A549 (cell line): ENCODE results near the gene SPECC1. TPM values are rescaled to one million over a fixed set of nuclear protein-coding genes. Genes with fewer than 3 reads are reported as not detected.

Experiments
- ATAC-seq, 2 experiments: fragments of 200-7000 bp in 1 of 2; fragments of >200 bp in 1 of 2; cut with Nextera tagmentation in 1 of 2; cut with Tn5 transposase in 1 of 2; 3 replicates each; pipeline versions ENCODE4 v1.8.0 to v1.9.1; 2018 to 2020; ENCODE audit warnings: mild to moderate bottlenecking in 1 of 2, moderate library complexity in 1 of 2
- CTCF ChIA-PET: fragments of 300-600 bp; sonication (Branson Sonifier 250); formaldehyde crosslinking; extraction: SDS; loops from one replicate; lab custom pipeline; 2021; ENCODE audit warnings: antibody characterized with exemption, inconsistent platforms; lab: Yijun Ruan, JAX
- POLR2A ChIA-PET: fragments of 350-600 bp; formaldehyde crosslinking; extraction: SDS; loops from one replicate; lab custom pipeline; 2021; ENCODE audit warnings: antibody characterized with exemption, inconsistent platforms; lab: Yijun Ruan, JAX
- DNase-seq, 2 experiments: peaks; one replicate each; pipeline versions ENCODE4 v3.0.0 to v3.0.0-alpha.2; 2011 to 2016; ENCODE audit warnings: low read depth in 1 of 2, low spot score in 1 of 2
- FAIRE-seq: peaks from 2 replicates; lab custom pipeline; 2011; peaks lifted over from hg19 to GRCh38; lab: Jason Lieb, UNC
- H3K27ac ChIP-seq, 2 experiments: fragments of >200 bp; sonication (Bioruptor Twin); formaldehyde crosslinking; 3 replicates each; pipeline ENCODE4 v1.5.1; 2016 to 2017
- H3K4me1 ChIP-seq: fragments of >200 bp; sonication (Bioruptor Twin); formaldehyde crosslinking; 3 replicates; pipeline ENCODE4 v1.6.1; 2016
- H3K4me2 ChIP-seq: fragments of >200 bp; sonication (Bioruptor Twin); formaldehyde crosslinking; 3 replicates; pipeline ENCODE4 v1.6.1; 2016
- H3K4me3 ChIP-seq: fragments of >200 bp; sonication (Bioruptor Twin); formaldehyde crosslinking; 3 replicates; pipeline ENCODE4 v1.5.1; 2016
- H3K9me3 ChIP-seq: fragments of >200 bp; sonication (Bioruptor Twin); formaldehyde crosslinking; 3 replicates; pipeline ENCODE4 v1.6.1; 2016
- BCL3 ChIP-seq: fragments of >200 bp; sonication (Bioruptor Twin); formaldehyde crosslinking; IDR thresholded peaks from 3 replicates; pipeline ENCODE4 v1.6.1; 2016
- BHLHE40 ChIP-seq: IDR thresholded peaks from 2 replicates; pipeline ENCODE4 v1.6.1; 2012; ENCODE audit warnings: low read depth, low read length, inconsistent platforms
- CBX2 ChIP-seq: fragments of 200-600 bp; sonication (generic); IDR thresholded peaks from 2 replicates; pipeline ENCODE4 v1.6.1; 2016; ENCODE audit warnings: low read depth, mild to moderate bottlenecking, borderline replicate concordance
- CBX8 ChIP-seq: fragments of 200-600 bp; sonication (generic); IDR thresholded peaks from 2 replicates; pipeline ENCODE4 v1.6.1; 2016
- CTCF ChIP-seq: fragments of >200 bp; sonication (Bioruptor Twin); formaldehyde crosslinking; IDR thresholded peaks from 3 replicates; pipeline ENCODE4 v1.5.1; 2016
- FOSL2 ChIP-seq, 2 experiments: fragments of 450-650 bp in 1 of 2; fragments of >200 bp in 1 of 2; sonication (Bioruptor Twin) in 1 of 2; formaldehyde crosslinking; IDR thresholded peaks; 2 replicates each; pipeline versions ENCODE4 v1.5.0 to v1.6.1; 2016 to 2020; ENCODE audit warnings: mild to moderate bottlenecking in 1 of 2, moderate library complexity in 1 of 2
- HDAC2 ChIP-seq: fragments of 200-600 bp; sonication (generic); IDR thresholded peaks from 2 replicates; pipeline ENCODE4 v1.6.1; 2016
- HMGXB4 ChIP-seq: fragments of 250-450 bp; sonication (Bioruptor Pico); IDR thresholded peaks from 2 replicates; pipeline ENCODE4 v1.5.0; 2021; ENCODE audit warnings: mild to moderate bottlenecking, moderate library complexity, borderline replicate concordance
- HOXB5 ChIP-seq: fragments of 250-450 bp; sonication (Bioruptor Pico); IDR thresholded peaks from 2 replicates; pipeline ENCODE4 v1.5.0; 2020; ENCODE audit warnings: mild to moderate bottlenecking, moderate library complexity
- JUNB ChIP-seq: fragments of >200 bp; sonication (Bioruptor Twin); formaldehyde crosslinking; IDR thresholded peaks from 2 replicates; pipeline ENCODE4 v1.6.1; 2016
- KDM1A ChIP-seq: fragments of 200-600 bp; sonication (generic); IDR thresholded peaks from 2 replicates; pipeline ENCODE4 v1.6.1; 2016; ENCODE audit warnings: low read depth, mild to moderate bottlenecking
- KDM5A ChIP-seq: fragments of 200-600 bp; sonication (generic); IDR thresholded peaks from 2 replicates; pipeline ENCODE4 v1.6.1; 2016; ENCODE audit warnings: antibody characterized with exemption, mild to moderate bottlenecking
- MAZ ChIP-seq: fragments of 150-350 bp; IDR thresholded peaks from 2 replicates; pipeline ENCODE4 v1.6.1; 2014; ENCODE audit warnings: antibody characterized with exemption, low read depth, low read length, borderline replicate concordance
- NFE2L2 ChIP-seq: fragments of 150-350 bp; conservative IDR thresholded peaks from 2 replicates; pipeline ENCODE4 v1.6.1; 2014; ENCODE audit warnings: low read length
- RAD21 ChIP-seq, 2 experiments: fragments of >200 bp in 1 of 2; sonication (Bioruptor Twin) in 1 of 2; formaldehyde crosslinking in 1 of 2; IDR thresholded peaks in 1 of 2; conservative IDR thresholded peaks in 1 of 2; 2 replicates in 1 of 2; 3 replicates in 1 of 2; pipeline ENCODE4 v1.6.1; 2012 to 2018; ENCODE audit warnings: inconsistent platforms in 1 of 2
- RARB ChIP-seq: fragments of 250-450 bp; sonication (Bioruptor Pico); IDR thresholded peaks from 2 replicates; pipeline ENCODE4 v1.8.0; 2021; ENCODE audit warnings: mild to moderate bottlenecking, moderate library complexity
- RCOR1 ChIP-seq: fragments of 150-350 bp; IDR thresholded peaks from 2 replicates; pipeline ENCODE4 v1.6.1; 2014; ENCODE audit warnings: antibody characterized with exemption, low read length, low read depth
- TFCP2L1 ChIP-seq: fragments of 250-450 bp; sonication (Bioruptor Pico); IDR thresholded peaks from 2 replicates; pipeline ENCODE4 v1.5.0; 2021; ENCODE audit warnings: mild to moderate bottlenecking
- ZNF302 ChIP-seq: fragments of 250-450 bp; sonication (Bioruptor Pico); IDR thresholded peaks from 2 replicates; pipeline ENCODE4 v1.9.0; 2021; ENCODE audit warnings: inconsistent platforms, mild to moderate bottlenecking, moderate library complexity
- WGBS: methylation state at CpG from one replicate; pipeline ENCODE4 v1.1.6; 2017; ENCODE audit errors: missing lambda C conversion rate; 5-methylcytosine and 5-hydroxymethylcytosine counted together
- polyA plus RNA-seq, 4 experiments: library from polyadenylated mRNA; depleted of rRNA in 3 of 4; stranded (reverse); fragments of >200 nt; fragmentation: RNase III in 1 of 4; extraction: RNeasy Plus Mini Kit Qiagen cat#74134 plus additional on column Dnase treatment in 1 of 4; gene quantifications; 2 replicates in 3 of 4; 3 replicates in 1 of 4; pipeline ENCODE4 v1.2.3, GENCODE V29; 2011 to 2017
- TF ChIP-seq, protein P1 (sequence below): fragments of >200 bp; sonication (Bioruptor Twin); formaldehyde crosslinking; IDR thresholded peaks from 2 replicates; pipeline ENCODE4 v1.6.1; 2016
- TF ChIP-seq, protein P2 (sequence below): fragments of 250-450 bp; sonication (Bioruptor Pico); IDR thresholded peaks from 2 replicates; pipeline ENCODE4 v1.5.0; 2020; ENCODE audit warnings: low read depth, mild to moderate bottlenecking, moderate library complexity

The SPECC1 gene
- polyA plus RNA-seq, 2 of the 4 experiments (the other 2 are of a cell fraction): 45.1 to 66.2 TPM

- POLR2A ChIA-PET: no interaction called here
- peak; percentile 67 for FAIRE-seq
Measured at GRCh38 chr17:20077978-20078685, 69.0 kb downstream of the SPECC1 start.

DNA sequence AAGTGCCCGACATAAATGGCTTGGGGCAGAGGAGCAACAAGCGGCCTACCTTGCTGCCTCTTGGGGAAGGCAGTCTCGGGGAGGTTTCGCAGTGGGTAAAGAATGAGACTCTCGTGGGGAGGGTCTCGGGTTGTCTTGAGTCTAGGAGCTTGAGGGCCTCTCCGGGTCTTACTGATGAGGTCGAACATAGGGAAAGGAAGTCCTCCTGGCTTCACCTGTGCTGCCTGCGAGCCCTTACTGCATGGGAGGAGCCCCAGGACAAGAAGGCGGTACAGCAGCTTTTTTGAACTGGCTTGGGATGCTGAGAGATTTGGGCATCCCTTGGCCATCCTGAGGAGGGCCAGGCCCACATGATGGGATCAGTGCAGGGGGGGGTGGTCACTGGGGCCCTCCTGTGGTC lies 71.4 kb downstream of the SPECC1 start:
- H3K27ac ChIP-seq: no peak overlapping the region
- WGBS: 88% methylated on average over 10 of the region's 10 CpGs
- H3K4me2 ChIP-seq: no peak overlapping the region
- TF ChIP-seq BHLHE40 (no peak), HOXB5 (CRISPR knock-in tag) (no peak), MAZ (no peak), ZNF302 (CRISPR knock-in tag) (no peak), RARB (no peak), RCOR1 (no peak), BCL3 (no peak), JUNB (no peak), KDM5A (no peak), HMGXB4 (CRISPR knock-in tag) (no peak), CBX2 (no peak), CTCF (no peak)
- TF ChIP-seq, protein P1, sequence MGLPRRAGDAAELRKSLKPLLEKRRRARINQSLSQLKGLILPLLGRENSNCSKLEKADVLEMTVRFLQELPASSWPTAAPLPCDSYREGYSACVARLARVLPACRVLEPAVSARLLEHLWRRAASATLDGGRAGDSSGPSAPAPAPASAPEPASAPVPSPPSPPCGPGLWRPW: no peak
- ATAC-seq: peak in 1 of 2 experiments; percentile 36; a peak in 2 of 6 replicates
- DNase-seq: no peak
- no peaks in the 10 kb centered on the region for H3K9me3 ChIP-seq
- POLR2A ChIA-PET: no interaction called here
- no peak overlapping the region for H3K4me3 ChIP-seq
- CTCF ChIA-PET: interaction anchor here (1.0 to 1.7 kb wide), 3 partner anchors 8 to 88 kb away, joined by 3 to 7 read pairs (median 4); partner anchors contain the start of gene SPECC1
- FAIRE-seq: no peak
- H3K4me1 ChIP-seq: peaks cover 28% of the 10 kb centered on the region; the same call in 2 of the 3 replicates

More at GRCh38 chr17:20077978-20078685, 69.0 kb downstream of the SPECC1 start:
- no peak overlapping the region for H3K27ac ChIP-seq
- ATAC-seq (no peak), DNase-seq (no peak)
- H3K4me3 ChIP-seq: no peak overlapping the region
- TF ChIP-seq RAD21 (conservative IDR thresholded peaks at IDR 0.05 in 1 of 2, IDR thresholded peaks at IDR 0.05 in 1 of 2): no peak
- no peak for TF ChIP-seq TFCP2L1 (CRISPR knock-in tag)
- TF ChIP-seq KDM5A: no peak
- no peak for TF ChIP-seq HDAC2
- TF ChIP-seq NFE2L2: no peak
- no peak for TF ChIP-seq KDM1A
- no peak for TF ChIP-seq FOSL2 (IDR thresholded peaks at IDR 0.05)
- no peak for TF ChIP-seq FOSL2 (CRISPR knock-in tag; IDR thresholded peaks at IDR 0.05)
- no peak for TF ChIP-seq CBX8
- TF ChIP-seq, protein P2, sequence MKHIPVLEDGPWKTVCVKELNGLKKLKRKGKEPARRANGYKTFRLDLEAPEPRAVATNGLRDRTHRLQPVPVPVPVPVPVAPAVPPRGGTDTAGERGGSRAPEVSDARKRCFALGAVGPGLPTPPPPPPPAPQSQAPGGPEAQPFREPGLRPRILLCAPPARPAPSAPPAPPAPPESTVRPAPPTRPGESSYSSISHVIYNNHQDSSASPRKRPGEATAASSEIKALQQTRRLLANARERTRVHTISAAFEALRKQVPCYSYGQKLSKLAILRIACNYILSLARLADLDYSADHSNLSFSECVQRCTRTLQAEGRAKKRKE (CRISPR knock-in tag): no peak
- TF ChIP-seq, all 56 proteins: peak for 0
- Histone ChIP-seq H3K9me3 (no peaks in the 10 kb centered on the region), H3K4me1 (peaks cover 27% of the 10 kb centered on the region; the same call in 2 of the 3 replicates), H3K4me2 (no peak overlapping the region)
- 86% methylated on average over 3 of the region's 3 CpGs for WGBS
- CTCF ChIA-PET: interaction anchor here (0.6 to 1.8 kb wide), 8 partner anchors 9 to 85 kb away, joined by 3 to 6 read pairs (median 3); no protein-coding TSS in a partner anchor
